ENCODE measurements around the gene POPDC3. TPM values are rescaled to one million over a fixed set of nuclear protein-coding genes. Genes with fewer than 3 reads are reported as not detected.
A peak's percentile ranks its signal among the peaks of the same experiment; 100 is the strongest.

Gene POPDC3
- total and polyA plus RNA-seq, 7 donors = 80.1 to 271 (median 124) TPM

DNA sequence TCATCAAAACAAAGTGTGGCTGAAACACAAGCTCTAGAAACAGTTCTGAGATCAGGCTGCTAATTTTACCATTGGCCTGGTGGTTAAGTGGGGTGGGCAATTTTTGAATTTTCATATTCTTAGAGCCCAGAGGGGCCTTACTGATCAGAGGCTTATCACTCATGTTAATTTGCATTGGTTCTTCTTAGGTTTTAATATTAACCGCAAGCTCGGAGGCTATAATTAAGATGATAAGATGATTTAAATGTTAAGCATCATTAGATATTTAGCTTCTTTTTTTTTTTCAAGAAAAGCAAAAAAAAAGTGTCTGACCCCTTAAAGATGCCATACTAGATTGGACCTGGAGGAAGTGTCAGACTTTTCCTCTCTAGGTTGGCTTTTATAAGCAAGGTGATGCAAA lies 8.4 kb upstream of the POPDC3 start:
- no peaks in the 10 kb centered on the region for H3K27me3 ChIP-seq (ENCODE audit: insufficient read depth in 3 of 3, low read length in 2 of 3)
- H3K36me3 ChIP-seq (ENCODE audit: insufficient read depth in 1 of 2, low read depth in 1 of 2) = no peaks in the 10 kb centered on the region
- H3K4me1 ChIP-seq = peaks cover 17% of the 10 kb centered on the region
- H3K4me3 ChIP-seq = no peak overlapping the region
- TF ChIP-seq, protein P1, sequence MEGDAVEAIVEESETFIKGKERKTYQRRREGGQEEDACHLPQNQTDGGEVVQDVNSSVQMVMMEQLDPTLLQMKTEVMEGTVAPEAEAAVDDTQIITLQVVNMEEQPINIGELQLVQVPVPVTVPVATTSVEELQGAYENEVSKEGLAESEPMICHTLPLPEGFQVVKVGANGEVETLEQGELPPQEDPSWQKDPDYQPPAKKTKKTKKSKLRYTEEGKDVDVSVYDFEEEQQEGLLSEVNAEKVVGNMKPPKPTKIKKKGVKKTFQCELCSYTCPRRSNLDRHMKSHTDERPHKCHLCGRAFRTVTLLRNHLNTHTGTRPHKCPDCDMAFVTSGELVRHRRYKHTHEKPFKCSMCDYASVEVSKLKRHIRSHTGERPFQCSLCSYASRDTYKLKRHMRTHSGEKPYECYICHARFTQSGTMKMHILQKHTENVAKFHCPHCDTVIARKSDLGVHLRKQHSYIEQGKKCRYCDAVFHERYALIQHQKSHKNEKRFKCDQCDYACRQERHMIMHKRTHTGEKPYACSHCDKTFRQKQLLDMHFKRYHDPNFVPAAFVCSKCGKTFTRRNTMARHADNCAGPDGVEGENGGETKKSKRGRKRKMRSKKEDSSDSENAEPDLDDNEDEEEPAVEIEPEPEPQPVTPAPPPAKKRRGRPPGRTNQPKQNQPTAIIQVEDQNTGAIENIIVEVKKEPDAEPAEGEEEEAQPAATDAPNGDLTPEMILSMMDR (IDR thresholded peaks at IDR 0.05) = no peak
- WGBS, 3 donors = 97 to 100% (median 99%) methylated on average over 2 of the region's 2 CpGs
- no peak overlapping the region for H3K27ac ChIP-seq
- intact Hi-C loops (cut with DNase I) = no loop called here
- H3K9me3 ChIP-seq = no peaks in the 10 kb centered on the region
- no peak for ATAC-seq
- no peak for DNase-seq

DNA sequence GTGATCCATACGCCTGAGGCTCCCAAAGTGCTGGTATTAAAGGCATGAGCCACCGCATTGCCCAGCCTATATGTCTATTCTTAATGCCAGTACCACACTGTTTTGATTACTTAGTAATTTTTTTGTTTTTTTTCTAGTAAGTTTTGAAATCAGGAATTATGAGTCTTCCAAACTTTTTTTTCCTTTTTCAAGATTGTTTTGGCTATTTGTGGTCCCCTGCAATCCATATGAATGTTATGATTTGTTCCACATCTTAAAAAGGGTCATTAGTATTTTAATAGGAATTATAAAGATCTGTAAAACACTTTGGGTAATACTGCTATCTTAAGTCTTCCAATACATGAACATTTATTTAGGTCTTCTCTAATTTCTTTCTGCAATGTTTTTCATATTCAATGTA lies 6.8 kb upstream of the POPDC3 start:
- DNase-seq (no peak), ATAC-seq (no peak)
- Histone ChIP-seq H3K36me3 (ENCODE audit: insufficient read depth in 1 of 2, low read depth in 1 of 2) (no peaks in the 10 kb centered on the region), H3K4me1 (peaks cover 23% of the 10 kb centered on the region), H3K9me3 (no peaks in the 10 kb centered on the region), H3K27ac (no peak overlapping the region), H3K4me3 (no peak overlapping the region), H3K27me3 (ENCODE audit: insufficient read depth in 3 of 3, low read length in 2 of 3) (no peaks in the 10 kb centered on the region)
- WGBS, 3 donors = 94 to 99% (median 94%) methylated on average over 2 of the region's 2 CpGs
- TF ChIP-seq, protein P1 (IDR thresholded peaks at IDR 0.05) = no peak
- intact Hi-C loops (cut with DNase I) = no loop called here

DNA sequence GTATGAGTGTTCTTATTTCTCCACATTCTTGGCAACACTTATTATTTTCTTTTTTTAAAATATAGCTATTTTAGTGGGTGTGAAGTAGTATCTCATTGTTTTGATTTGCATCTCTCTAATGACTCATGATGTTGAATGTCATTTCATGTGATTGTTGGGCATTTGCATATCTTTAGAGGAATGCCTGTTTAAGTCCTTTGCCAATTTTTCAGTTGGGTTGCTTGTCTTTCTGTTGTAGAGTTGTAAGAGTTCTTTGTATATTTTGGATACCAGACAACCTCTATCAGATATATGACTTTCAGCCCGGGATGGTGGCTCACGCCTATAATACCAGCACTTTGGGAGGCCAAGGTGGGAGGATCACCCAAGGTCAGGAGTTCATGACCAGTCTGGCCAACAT lies 5.1 kb upstream of the POPDC3 start:
- H3K27me3 ChIP-seq (ENCODE audit: insufficient read depth in 3 of 3, low read length in 2 of 3) = no peaks in the 10 kb centered on the region
- H3K4me1 ChIP-seq = peaks cover 27% of the 10 kb centered on the region
- ATAC-seq (no peak), DNase-seq (no peak)
- intact Hi-C loops (cut with DNase I) = loop anchor here (5.0 kb wide), 1 partner anchor 92 kb away; no protein-coding TSS in a partner anchor
- WGBS, 3 donors = 87 to 96% (median 94%) methylated on average over 2 of the region's 2 CpGs
- no peaks in the 10 kb centered on the region for H3K9me3 ChIP-seq
- TF ChIP-seq, protein P1 (IDR thresholded peaks at IDR 0.05) = no peak
- H3K36me3 ChIP-seq (ENCODE audit: insufficient read depth in 1 of 2, low read depth in 1 of 2) = no peaks in the 10 kb centered on the region
- no peak overlapping the region for H3K27ac ChIP-seq
- H3K4me3 ChIP-seq = no peak overlapping the region

DNA sequence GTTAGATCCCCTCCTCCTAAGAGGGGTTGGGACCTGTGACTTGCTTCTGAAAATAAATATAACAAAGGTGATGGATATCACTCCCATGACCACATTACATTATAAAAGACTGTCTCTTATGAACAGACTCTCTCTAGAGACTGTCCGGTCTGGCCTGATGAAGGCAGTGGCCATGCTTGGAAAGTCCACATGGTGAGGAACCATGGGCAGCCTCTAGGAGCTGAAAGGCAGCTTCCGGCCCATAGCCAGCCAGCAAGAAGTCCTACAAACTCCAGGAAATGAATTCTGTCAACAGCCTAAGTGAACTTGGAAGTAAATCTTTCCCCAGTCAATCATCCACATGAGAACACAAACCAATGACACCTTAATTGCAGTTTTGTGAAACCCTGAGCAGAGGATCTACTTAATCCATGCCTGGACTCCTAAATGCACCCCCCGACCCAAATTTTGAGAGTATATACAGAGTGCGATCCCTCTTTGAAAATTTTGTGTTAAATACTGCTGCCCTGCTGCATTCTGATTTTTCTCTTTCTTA lies 2.2 kb upstream of the POPDC3 start:
- 61 to 76% (median 72%) methylated on average over 4 of the region's 4 CpGs for WGBS, 3 donors
- DNase-seq (no peak), ATAC-seq (peak in 1 of 4 donors; percentile 7)
- Histone ChIP-seq H3K4me3 (peak overlapping the region; percentile 87), H3K27ac (peak overlapping the region; percentile 99), H3K27me3 (ENCODE audit: insufficient read depth in 3 of 3, low read length in 2 of 3) (no peaks in the 10 kb centered on the region), H3K36me3 (ENCODE audit: insufficient read depth in 1 of 2, low read depth in 1 of 2) (no peaks in the 10 kb centered on the region), H3K4me1 (peaks cover 22% of the 10 kb centered on the region), H3K9me3 (no peaks in the 10 kb centered on the region)
- intact Hi-C loops (cut with DNase I) = loop anchor here (5.0 kb wide), 1 partner anchor 95 kb away; no protein-coding TSS in a partner anchor
- TF ChIP-seq, protein P1 (IDR thresholded peaks at IDR 0.05) = no peak

DNA sequence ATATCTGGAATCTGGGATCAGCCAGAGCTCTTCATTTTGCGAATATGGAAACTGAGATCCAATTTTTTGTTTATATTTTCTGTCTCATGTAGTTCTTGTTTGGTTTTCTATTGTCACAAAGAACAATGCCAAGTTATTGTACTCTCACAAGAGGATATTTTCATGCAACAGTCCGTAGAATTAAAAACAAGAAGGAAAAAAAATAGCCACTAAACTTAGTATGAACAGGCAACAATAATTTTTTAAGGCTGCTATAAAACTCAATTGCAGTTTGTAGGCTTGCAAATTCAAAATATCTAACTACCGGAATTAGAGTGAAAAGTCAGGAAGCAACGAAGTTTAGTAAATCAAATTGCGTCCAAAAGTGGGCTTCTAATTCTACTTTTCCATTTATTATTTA lies 1.2 kb downstream of the POPDC3 start:
- no peaks in the 10 kb centered on the region for H3K36me3 ChIP-seq (ENCODE audit: insufficient read depth in 1 of 2, low read depth in 1 of 2)
- TF ChIP-seq, protein P1 (IDR thresholded peaks at IDR 0.05) = no peak
- H3K9me3 ChIP-seq = no peaks in the 10 kb centered on the region
- intact Hi-C loops (cut with DNase I) = loop anchor here in 1 of 2 donors (5.0 kb wide), 1 partner anchor 41 kb away; a partner anchor contains a TSS
- peak overlapping the region; percentile 99 for H3K27ac ChIP-seq
- peak overlapping the region; percentile 87 for H3K4me3 ChIP-seq
- WGBS, 3 donors = 14 to 20% (median 15%) methylated on average over 5 of the region's 5 CpGs
- DNase-seq (no peak), ATAC-seq (no peak)
- no peaks in the 10 kb centered on the region for H3K27me3 ChIP-seq (ENCODE audit: insufficient read depth in 3 of 3, low read length in 2 of 3)
- H3K4me1 ChIP-seq = peaks cover 24% of the 10 kb centered on the region

Measured in psoas muscle (tissue), 8 donors.